Ovary (tissue), 9 donors: ENCODE results near the gene MYADML2. TPM values are rescaled to one million over a fixed set of nuclear protein-coding genes. Genes with fewer than 3 reads are reported as not detected.

Experiments used
- DNase-seq, 5 donors: peaks; one replicate each; pipeline ENCODE4 v3.0.0-alpha.2; 2019 to 2020
- H3K27ac ChIP-seq, 2 donors: fragments of 200-600 bp; one replicate each; pipeline versions ENCODE4 v1.5.1 to v1.8.0; 2019 to 2022
- H3K27me3 ChIP-seq: fragments of 200-600 bp; one replicate; pipeline ENCODE4 v1.8.0; 2022
- H3K36me3 ChIP-seq: fragments of 200-600 bp; sonication (generic); one replicate; pipeline ENCODE4 v1.5.1; 2019
- H3K4me1 ChIP-seq: one replicate; pipeline ENCODE4 v1.8.1; 2013; ENCODE audit warnings: mild to moderate bottlenecking, moderate library complexity; ENCODE audit not compliant: insufficient read depth
- H3K4me3 ChIP-seq: fragments of 200-600 bp; sonication (generic); one replicate; pipeline ENCODE4 v1.5.1; 2017
- H3K9me3 ChIP-seq, 2 donors: fragments of 200-600 bp in 1 of 2; sonication (generic) in 1 of 2; one replicate each; pipeline versions ENCODE4 v1.5.1 to v1.8.1; 2013 to 2019; ENCODE audit warnings: mild to moderate bottlenecking in 1 of 2, moderate library complexity in 1 of 2
- CTCF ChIP-seq, 3 donors: fragments of 450-650 bp in 2 of 3; fragments of 200-600 bp in 1 of 3; IDR thresholded peaks; one replicate each; pipeline versions ENCODE4 v1.5.1 to v1.8.0; 2016 to 2022; ENCODE audit warnings: antibody characterized with exemption in 3 of 3, mild to moderate bottlenecking in 1 of 3
- EP300 ChIP-seq: sonication (generic); formaldehyde crosslinking; IDR thresholded peaks from one replicate; pipeline ENCODE4 v1.6.1; 2017; ENCODE audit warnings: antibody characterized with exemption
- POLR2A ChIP-seq: fragments of 450-650 bp; IDR thresholded peaks from one replicate; pipeline ENCODE4 v1.6.1; 2017; ENCODE audit warnings: antibody characterized with exemption, mild to moderate bottlenecking, moderate library complexity
- WGBS, 3 donors: extraction: QIAGEN DNeasy Blood & Tissue Kit in 1 of 3; methylation state at CpG; one replicate each; pipeline versions ENCODE4 v1.1.5 to v1.1.7; 2013 to 2017; 5-methylcytosine and 5-hydroxymethylcytosine counted together
- intact Hi-C, 4 donors: fragments of 100-400 bp; cut with DNase I; formaldehyde crosslinking; loops; one replicate each; pipeline versions ENCODE4 v1.11.0 to v1.15.1; 2022 to 2023
- polyA plus RNA-seq, 2 donors: library from polyadenylated mRNA; stranded (reverse); fragments of 200-250 nt in 1 of 2; fragments of 350-450 nt in 1 of 2; fragmentation: Illumina TruSeq in 1 of 2; extraction: RNeasy Lipid Tissue Mini Kit (QIAGEN cat#74804) in 1 of 2; gene quantifications; one replicate each; pipeline ENCODE4 v1.2.3, GENCODE V29; 2013 to 2014
- total RNA-seq, 7 donors: library from RNA; depleted of rRNA in 2 of 7; stranded (reverse); fragments of >200 nt in 2 of 7; fragmentation: NEBNext Ultra II Directional in 3 of 7; extraction: Animal tissue kit (Norgen Biotek cat#: 25700) in 3 of 7; gene quantifications; one replicate each; pipeline versions ENCODE4 v1.1.0 to v1.2.4, GENCODE V29; 2016 to 2023
- donor health status: DM: no; HTN: no; CAD: no; lungs with moderate emphysema.
- donor health status: DM: no; HTN: no; CAD: no.
- donor health status: Bipolar disorder and iron deficiency.
- donor health status: DM: yes; HTN: yes; CAD: no.
- donor health status: DM: no; HTN: no; CAD: no.
- donor health status: DM: yes; HTN: yes; CAD: no.

The MYADML2 gene
- total and polyA plus RNA-seq, 9 donors = not detected

DNA sequence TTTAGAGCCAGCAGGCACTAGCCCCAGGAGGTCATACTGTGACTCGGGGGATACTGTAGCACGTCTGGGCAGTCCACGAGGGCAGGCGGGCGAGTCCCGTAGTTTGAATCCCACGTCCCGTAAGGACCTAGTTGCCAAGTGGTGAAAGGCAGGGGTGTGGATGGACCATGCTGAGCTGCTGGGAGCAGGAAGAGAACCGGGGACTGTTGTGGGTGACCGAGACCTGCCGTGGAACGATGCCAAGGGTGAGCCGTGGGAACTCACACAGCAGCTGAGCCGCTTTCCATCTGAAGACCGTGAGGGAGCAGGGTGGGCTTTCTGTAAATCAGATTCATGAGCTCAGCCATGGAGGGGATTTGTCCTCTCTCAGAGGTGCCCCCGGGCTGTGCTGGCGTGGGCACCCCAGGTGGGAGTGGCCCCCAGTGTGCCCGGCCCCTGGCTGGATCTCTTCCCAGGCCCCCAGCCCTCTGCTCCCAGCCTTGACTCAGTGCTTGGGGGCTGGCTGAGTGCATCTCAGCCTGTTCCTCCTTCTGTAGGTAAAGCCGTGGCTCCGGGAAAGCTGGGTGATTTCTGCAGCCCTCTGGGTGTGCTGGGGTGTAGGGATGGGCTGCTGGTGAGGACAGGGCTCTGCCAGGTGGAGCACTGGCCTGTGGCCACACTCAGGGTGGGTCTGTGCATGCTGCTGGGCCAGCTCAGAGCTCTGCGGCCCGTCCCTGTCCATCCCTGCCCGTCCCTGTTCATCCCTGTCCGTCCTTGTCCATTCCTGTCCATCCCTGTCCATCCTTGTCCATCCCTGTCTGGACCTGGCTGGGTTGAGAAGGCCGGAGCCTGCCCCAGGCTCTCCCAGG is 44.0 kb upstream of the MYADML2 start:
- no peaks in the 10 kb centered on the region for H3K4me1 ChIP-seq
- DNase-seq = no peak
- no peak overlapping the region for H3K27ac ChIP-seq
- WGBS, 3 donors = 89 to 91% (median 91%) methylated on average over 25 of the region's 25 CpGs
- no peaks in the 10 kb centered on the region for H3K27me3 ChIP-seq
- no peak overlapping the region for H3K4me3 ChIP-seq
- intact Hi-C loops = loop anchor here in 1 of 4 donors (10.0 kb wide), 1 partner anchor 64 kb away; the partner anchor contains the start of genes GPS1 and RFNG
- TF ChIP-seq CTCF (IDR thresholded peaks at IDR 0.05) = no peak
- no peak for TF ChIP-seq POLR2A
- no peak for TF ChIP-seq EP300
- no peaks in the 10 kb centered on the region for H3K9me3 ChIP-seq
- no peaks in the 10 kb centered on the region for H3K36me3 ChIP-seq

DNA sequence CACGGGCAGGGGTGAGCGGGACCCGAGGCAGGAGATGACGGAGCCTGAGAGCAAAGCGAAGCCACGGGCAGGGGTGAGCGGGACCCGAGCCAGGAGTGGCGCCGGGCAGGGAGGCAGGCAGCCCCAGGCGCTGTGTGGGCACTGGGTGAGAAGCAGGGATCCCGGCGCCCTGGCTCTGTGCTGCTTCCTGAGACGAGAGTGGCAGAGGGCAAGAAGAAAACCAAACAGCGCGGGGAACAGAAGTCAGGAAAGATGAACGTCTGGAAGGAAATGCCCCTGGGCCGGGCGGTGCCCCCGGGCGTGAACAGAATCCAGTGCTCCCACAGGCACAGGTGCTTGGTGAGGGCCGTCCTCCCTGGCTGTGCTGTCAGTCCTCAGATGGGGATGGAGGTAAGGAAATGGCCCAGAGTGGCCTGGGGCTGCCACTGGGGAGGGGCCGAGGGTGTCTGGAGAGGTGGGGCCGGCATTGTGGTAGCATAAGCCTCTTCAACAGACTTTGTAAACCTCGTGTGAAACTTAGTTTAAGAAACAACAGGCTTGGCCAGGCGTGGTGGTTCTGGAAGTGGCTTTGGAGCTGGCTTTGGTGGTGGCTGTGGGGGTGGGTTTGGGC is 40.2 kb upstream of the MYADML2 start:
- Histone ChIP-seq H3K27ac (no peak overlapping the region), H3K36me3 (no peaks in the 10 kb centered on the region), H3K27me3 (no peaks in the 10 kb centered on the region), H3K4me3 (no peak overlapping the region), H3K9me3 (no peaks in the 10 kb centered on the region), H3K4me1 (no peaks in the 10 kb centered on the region)
- WGBS, 3 donors = 88 to 91% (median 91%) methylated on average over 26 of the region's 26 CpGs
- DNase-seq = no peak
- intact Hi-C loops = no loop called here
- TF ChIP-seq EP300 (no peak), POLR2A (no peak), CTCF (IDR thresholded peaks at IDR 0.05) (no peak)

- no peak overlapping the region for H3K27ac ChIP-seq
- H3K27me3 ChIP-seq = no peaks in the 10 kb centered on the region
- WGBS, 3 donors = 93 to 94% (median 94%) methylated on average over 26 of the region's 26 CpGs
- H3K9me3 ChIP-seq = no peaks in the 10 kb centered on the region
- H3K36me3 ChIP-seq = no peaks in the 10 kb centered on the region
- no peak for TF ChIP-seq POLR2A
- TF ChIP-seq CTCF (IDR thresholded peaks at IDR 0.05) = no peak
- TF ChIP-seq EP300 = no peak
- H3K4me3 ChIP-seq = no peak overlapping the region
- H3K4me1 ChIP-seq = no peaks in the 10 kb centered on the region
- no peak for DNase-seq
- intact Hi-C loops = no loop called here
Observed at GRCh38 chr17:81986606-81987005, 39.6 kb upstream of the MYADML2 start.

DNA sequence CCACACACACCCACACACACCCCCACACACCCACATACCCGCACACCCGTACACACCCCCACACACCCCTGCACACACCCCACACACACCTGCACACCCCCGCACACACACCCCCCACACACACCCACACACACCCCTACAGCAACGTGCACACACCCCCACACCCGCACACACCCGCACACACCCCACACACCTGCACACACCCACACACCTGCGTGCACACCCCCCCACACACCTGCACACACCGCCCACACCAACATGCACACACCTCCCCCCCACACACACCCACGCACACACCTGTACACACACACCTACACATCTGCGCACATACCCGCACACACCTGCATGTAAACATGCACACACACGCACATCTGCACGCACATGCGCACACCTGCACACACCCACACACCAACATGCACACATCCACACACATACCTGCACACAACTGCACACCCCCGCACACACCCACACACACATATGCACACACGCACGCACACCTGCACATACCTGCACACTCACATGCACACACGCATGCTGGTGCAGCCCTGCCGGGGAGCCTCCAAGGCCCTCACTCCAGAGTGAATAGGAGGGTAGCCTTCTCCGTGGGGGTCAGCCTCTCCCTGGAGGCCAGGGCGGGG is 37.9 kb upstream of the MYADML2 start:
- DNase-seq = no peak
- no peaks in the 10 kb centered on the region for H3K9me3 ChIP-seq
- intact Hi-C loops = no loop called here
- no peaks in the 10 kb centered on the region for H3K27me3 ChIP-seq
- WGBS, 3 donors = 81 to 87% (median 84%) methylated on average over 21 of the region's 21 CpGs
- H3K36me3 ChIP-seq = no peaks in the 10 kb centered on the region
- H3K27ac ChIP-seq = no peak overlapping the region
- H3K4me1 ChIP-seq = no peaks in the 10 kb centered on the region
- no peak overlapping the region for H3K4me3 ChIP-seq
- TF ChIP-seq CTCF (IDR thresholded peaks at IDR 0.05) (no peak), POLR2A (no peak), EP300 (no peak)
